Measurements from ENCODE around the gene DENND11.
A peak's percentile ranks its signal among the peaks of the same experiment; 100 is the strongest.

DENND11 gene

GRCh38 chr7:141702047-141702567, at the start of gene DENND11:
DENND11 (minus strand) TSS chr7:141702166; CDS start chr7:141702153, 13 bp downstream.
- peak; percentile 73 for DNase-seq

- DNase-seq, result no peak
Observed at GRCh38 chr7:141748396-141748795, 46.4 kb upstream of the DENND11 start.

GRCh38 chr7:141744131-141744530, 42.2 kb upstream of the DENND11 start:
- DNase-seq, result no peak

GRCh38 chr7:141742229-141742628, 40.3 kb upstream of the DENND11 start:
- no peak for DNase-seq

- no peak for DNase-seq
Observed at GRCh38 chr7:141739250-141739649, 37.3 kb upstream of the DENND11 start.

- DNase-seq, result no peak
Observed at GRCh38 chr7:141738592-141739013, 36.6 kb upstream of the DENND11 start.

- peak; percentile 99 for DNase-seq
Observed at GRCh38 chr7:141737836-141738591, 36.0 kb upstream of the DENND11 start, which contains the start of gene SSBP1. SSBP1 (plus strand) TSS chr7:141738358; CDS start chr7:141739167, 809 bp downstream.

GRCh38 chr7:141737118-141737835, 35.3 kb upstream of the DENND11 start:
- no peak for DNase-seq

- no peak for DNase-seq
Observed at GRCh38 chr7:141731476-141732149, 29.6 kb upstream of the DENND11 start.

- no peak for DNase-seq
Observed at GRCh38 chr7:141729020-141729419, 27.1 kb upstream of the DENND11 start.

GRCh38 chr7:141722529-141722928, 20.6 kb upstream of the DENND11 start:
- no peak for DNase-seq

GRCh38 chr7:141717450-141717849, 15.5 kb upstream of the DENND11 start:
- no peak for DNase-seq

GRCh38 chr7:141715794-141716689, 14.1 kb upstream of the DENND11 start:
- no peak for DNase-seq

- no peak for DNase-seq
Observed at GRCh38 chr7:141715018-141715417, 13.1 kb upstream of the DENND11 start.

GRCh38 chr7:141714571-141714970, 12.6 kb upstream of the DENND11 start:
- DNase-seq, result no peak

GRCh38 chr7:141713890-141714289, 11.9 kb upstream of the DENND11 start:
- DNase-seq, result no peak

GRCh38 chr7:141712603-141713255, 10.8 kb upstream of the DENND11 start:
- DNase-seq, result no peak

- no peak for DNase-seq
Observed at GRCh38 chr7:141710301-141710700, 8.3 kb upstream of the DENND11 start.

- DNase-seq, result no peak
Observed at GRCh38 chr7:141709749-141710148, 7.8 kb upstream of the DENND11 start.

GRCh38 chr7:141709318-141709717, 7.4 kb upstream of the DENND11 start:
- DNase-seq, result no peak

- DNase-seq, result no peak
Observed at GRCh38 chr7:141708351-141708750, 6.4 kb upstream of the DENND11 start, which contains the start of gene WEE2. WEE2 (plus strand) TSS chr7:141708353; CDS start chr7:141708759, 406 bp downstream.
